Cardiac muscle cell (in vitro differentiated cells and primary cell): ENCODE results near the gene TAF1B. TPM values are rescaled to one million over a fixed set of nuclear protein-coding genes. Genes with fewer than 3 reads are reported as not detected.

Experiments used
- DNase-seq, 2 donors: peaks; one replicate each; pipeline versions ENCODE4 v3.0.0 to v3.0.0-alpha.2; 2010 to 2017; ENCODE audit warnings: low read depth in 1 of 2, low spot score in 1 of 2
- H3K27ac ChIP-seq: fragments of 200-600 bp; sonication (generic); 2 replicates; pipeline ENCODE4 v1.5.1; 2016
- H3K27me3 ChIP-seq: fragments of 200-600 bp; sonication (generic); 2 replicates; pipeline ENCODE4 v1.6.0; 2016; ENCODE audit warnings: control low read depth
- H3K36me3 ChIP-seq: fragments of 200-600 bp; sonication (generic); 2 replicates; pipeline ENCODE4 v1.5.1; 2016; ENCODE audit warnings: control low read depth
- H3K4me1 ChIP-seq: fragments of 200-600 bp; sonication (generic); 2 replicates; pipeline ENCODE4 v1.8.1; 2017; ENCODE audit warnings: low read depth, mild to moderate bottlenecking, mixed run types
- H3K4me3 ChIP-seq: fragments of 200-600 bp; sonication (generic); 2 replicates; pipeline ENCODE4 v1.5.1; 2016; ENCODE audit warnings: mild to moderate bottlenecking
- H3K9me3 ChIP-seq: fragments of 200-600 bp; sonication (generic); 2 replicates; pipeline ENCODE4 v1.5.1; 2017; ENCODE audit warnings: low read depth, mild to moderate bottlenecking, control low read depth
- CTCF ChIP-seq: IDR thresholded peaks from 2 replicates; pipeline ENCODE4 v1.5.1; 2012; ENCODE audit warnings: low read depth, mild to moderate bottlenecking, low read length
- polyA plus RNA-seq: library from polyadenylated mRNA; unstranded; fragments of >200 nt; fragmentation: Nextera tagmentation; extraction: Ambion mirVana; gene quantifications from 2 replicates; pipeline ENCODE4 v1.2.1, GENCODE V29; 2016
- total RNA-seq: library from RNA; depleted of rRNA; stranded (reverse); fragments of >200 nt; gene quantifications from 2 replicates; pipeline ENCODE4 v1.2.3, GENCODE V29; 2016

TAF1B gene
- total and polyA plus RNA-seq, 2 experiments from 2014 or later = 11.2 to 14.2 TPM

- H3K27ac ChIP-seq = no peak overlapping the region
- TF ChIP-seq CTCF = no peak
- H3K27me3 ChIP-seq = no peaks in the 10 kb centered on the region
- DNase-seq = no peak
- H3K4me1 ChIP-seq = no peaks in the 10 kb centered on the region
- H3K36me3 ChIP-seq = peaks cover 14% of the 10 kb centered on the region
- H3K9me3 ChIP-seq = no peaks in the 10 kb centered on the region
- no peak overlapping the region for H3K4me3 ChIP-seq
Measured at GRCh38 chr2:9884436-9884835, 41.2 kb downstream of the TAF1B start.

- no peak for TF ChIP-seq CTCF
Measured at GRCh38 chr2:9885036-9885684, 41.9 kb downstream of the TAF1B start.

GRCh38 chr2:9887513-9887912 is 44.2 kb downstream of the TAF1B start:
- no peaks in the 10 kb centered on the region for H3K27me3 ChIP-seq
- no peak overlapping the region for H3K27ac ChIP-seq
- no peaks in the 10 kb centered on the region for H3K9me3 ChIP-seq
- H3K4me3 ChIP-seq = no peak overlapping the region
- no peak for TF ChIP-seq CTCF
- no peak for DNase-seq
- peaks cover 14% of the 10 kb centered on the region for H3K36me3 ChIP-seq
- H3K4me1 ChIP-seq = no peaks in the 10 kb centered on the region

More at GRCh38 chr2:9885036-9885684, 41.9 kb downstream of the TAF1B start:
- H3K27me3 ChIP-seq = no peaks in the 10 kb centered on the region
- H3K36me3 ChIP-seq = peaks cover 14% of the 10 kb centered on the region
- no peak overlapping the region for H3K4me3 ChIP-seq
- DNase-seq = no peak
- no peaks in the 10 kb centered on the region for H3K4me1 ChIP-seq
- H3K9me3 ChIP-seq = no peaks in the 10 kb centered on the region
- H3K27ac ChIP-seq = no peak overlapping the region

GRCh38 chr2:9889812-9890261 is 46.6 kb downstream of the TAF1B start:
- no peak for TF ChIP-seq CTCF

GRCh38 chr2:9892236-9892635 is 49.0 kb downstream of the TAF1B start:
- TF ChIP-seq CTCF = no peak
- Histone ChIP-seq H3K36me3 (no peaks in the 10 kb centered on the region), H3K9me3 (no peaks in the 10 kb centered on the region), H3K4me3 (no peak overlapping the region), H3K27me3 (no peaks in the 10 kb centered on the region), H3K4me1 (peaks cover 12% of the 10 kb centered on the region), H3K27ac (no peak overlapping the region)
- DNase-seq = no peak

More at GRCh38 chr2:9889812-9890261, 46.6 kb downstream of the TAF1B start:
- DNase-seq = no peak
- no peaks in the 10 kb centered on the region for H3K9me3 ChIP-seq
- no peaks in the 10 kb centered on the region for H3K4me1 ChIP-seq
- no peak overlapping the region for H3K27ac ChIP-seq
- H3K36me3 ChIP-seq = peaks cover 4% of the 10 kb centered on the region
- no peak overlapping the region for H3K4me3 ChIP-seq
- H3K27me3 ChIP-seq = no peaks in the 10 kb centered on the region
